Loucy (cell line): ENCODE data around the gene S100A6.

ENCODE experiments used
- H2AFZ ChIP-seq: fragments of 200-600 bp; sonication (generic); 2 replicates; pipeline ENCODE4 v1.6.0; 2016; ENCODE audit warnings: antibody characterized with exemption, mild to moderate bottlenecking, low read length, moderate library complexity
- H3F3A ChIP-seq: fragments of 200-600 bp; 2 replicates; pipeline ENCODE4 v1.6.0; 2016; ENCODE audit warnings: antibody characterized with exemption, low read depth, mild to moderate bottlenecking
- H3K27me3 ChIP-seq: fragments of 200-600 bp; sonication (generic); 2 replicates; pipeline ENCODE4 v1.6.1; 2014; ENCODE audit warnings: low read length, mild to moderate bottlenecking; ENCODE audit not compliant: insufficient read depth, poor library complexity, severe bottlenecking
- H3K36me3 ChIP-seq: fragments of 200-600 bp; sonication (generic); 2 replicates; pipeline ENCODE4 v1.6.1; 2016; ENCODE audit warnings: low read length; ENCODE audit not compliant: insufficient read depth
- H3K4me1 ChIP-seq: fragments of 200-600 bp; sonication (generic); 2 replicates; pipeline ENCODE4 v1.5.1; 2014; ENCODE audit warnings: low read length, mild to moderate bottlenecking; ENCODE audit not compliant: insufficient read depth, poor library complexity, severe bottlenecking
- H3K4me2 ChIP-seq: fragments of 200-600 bp; sonication (generic); 2 replicates; pipeline ENCODE4 v1.6.0; 2014; ENCODE audit warnings: antibody characterized with exemption, low read length, low read depth, mild to moderate bottlenecking; ENCODE audit not compliant: poor library complexity, severe bottlenecking
- H3K4me3 ChIP-seq: fragments of 200-600 bp; sonication (generic); 2 replicates; pipeline ENCODE4 v1.5.1; 2014; ENCODE audit warnings: low read length, mild to moderate bottlenecking, mixed read lengths; ENCODE audit not compliant: poor library complexity, severe bottlenecking
- H3K79me2 ChIP-seq: fragments of 200-600 bp; sonication (generic); 2 replicates; pipeline ENCODE4 v1.6.1; 2014; ENCODE audit warnings: low read length; ENCODE audit not compliant: insufficient read depth
- H3K9ac ChIP-seq: fragments of 200-600 bp; sonication (generic); 2 replicates; pipeline ENCODE4 v1.6.0; 2014; ENCODE audit warnings: mild to moderate bottlenecking, low read depth, low read length, moderate library complexity; ENCODE audit not compliant: poor library complexity, severe bottlenecking
- H3K9me2 ChIP-seq: fragments of 200-600 bp; sonication (generic); replicated peaks from 2 replicates; pipeline ENCODE4 v1.6.1; 2016; ENCODE audit warnings: low read depth, low read length, mixed read lengths
- H3K9me3 ChIP-seq: fragments of 200-600 bp; sonication (generic); 2 replicates; pipeline ENCODE4 v1.6.1; 2014; ENCODE audit warnings: mild to moderate bottlenecking, antibody characterized with exemption, low read length, low read depth; ENCODE audit not compliant: insufficient read depth
- H4K20me1 ChIP-seq: fragments of 200-600 bp; sonication (generic); 2 replicates; pipeline ENCODE4 v1.6.0; 2014; ENCODE audit warnings: antibody characterized with exemption, low read length, mild to moderate bottlenecking; ENCODE audit not compliant: insufficient read depth, poor library complexity, severe bottlenecking
- CTCF ChIP-seq: fragments of 200-600 bp; sonication (generic); conservative IDR thresholded peaks from 2 replicates; pipeline ENCODE4 v1.5.1; 2014; ENCODE audit warnings: mild to moderate bottlenecking, antibody characterized with exemption, low read length
- EZH2phosphoT487 ChIP-seq: fragments of 200-600 bp; IDR thresholded peaks from 2 replicates; pipeline ENCODE4 v1.6.1; 2018; ENCODE audit warnings: antibody characterized with exemption, mild to moderate bottlenecking, moderate library complexity, borderline replicate concordance

S100A6 gene

GRCh38 chr1:153543736-153544135 is 7.9 kb upstream of the S100A6 start:
- H3K9me3 ChIP-seq = no peaks in the 10 kb centered on the region
- H3F3A ChIP-seq = peaks cover 18% of the 10 kb centered on the region
- no peaks in the 10 kb centered on the region for H3K9me2 ChIP-seq
- TF ChIP-seq EZH2phosphoT487 (no peak), CTCF (no peak)
- peak overlapping the region; percentile 98 for H3K4me2 ChIP-seq
- peak overlapping the region; percentile 89 for H3K4me3 ChIP-seq
- H3K27me3 ChIP-seq = no peaks in the 10 kb centered on the region
- peaks cover 84% of the 10 kb centered on the region for H3K4me1 ChIP-seq
- peak overlapping the region; percentile 95 for H3K9ac ChIP-seq
- peaks cover 32% of the 10 kb centered on the region for H3K79me2 ChIP-seq
- H4K20me1 ChIP-seq = peaks cover 25% of the 10 kb centered on the region
- H2AFZ ChIP-seq = no peak overlapping the region
- peaks cover 13% of the 10 kb centered on the region; the same call in 1 of the 2 replicates for H3K36me3 ChIP-seq

- Histone ChIP-seq H3K4me1 (peaks cover 83% of the 10 kb centered on the region), H3F3A (peaks cover 18% of the 10 kb centered on the region), H3K36me3 (peaks cover 13% of the 10 kb centered on the region; the same call in 1 of the 2 replicates), H4K20me1 (peaks cover 25% of the 10 kb centered on the region), H3K9me2 (no peaks in the 10 kb centered on the region), H3K4me3 (peak overlapping the region; percentile 89), H3K9ac (peak overlapping the region; percentile 95), H3K9me3 (no peaks in the 10 kb centered on the region), H3K79me2 (peaks cover 32% of the 10 kb centered on the region), H3K27me3 (no peaks in the 10 kb centered on the region), H2AFZ (no peak overlapping the region), H3K4me2 (peak overlapping the region; percentile 98)
- TF ChIP-seq EZH2phosphoT487 = no peak
These were observed 7.3 kb upstream of the S100A6 start for GRCh38 chr1:153542956-153543711.

GRCh38 chr1:153541641-153542590 is 6.1 kb upstream of the S100A6 start:
- Histone ChIP-seq H3F3A (peaks cover 18% of the 10 kb centered on the region), H2AFZ (no peak overlapping the region), H3K4me3 (peak overlapping the region; percentile 53), H4K20me1 (peaks cover 25% of the 10 kb centered on the region), H3K36me3 (peaks cover 13% of the 10 kb centered on the region; the same call in 1 of the 2 replicates), H3K9me3 (no peaks in the 10 kb centered on the region), H3K9ac (peak overlapping the region; percentile 95), H3K79me2 (peaks cover 34% of the 10 kb centered on the region), H3K27me3 (no peaks in the 10 kb centered on the region), H3K4me2 (peak overlapping the region; percentile 98), H3K4me1 (peaks cover 78% of the 10 kb centered on the region), H3K9me2 (no peaks in the 10 kb centered on the region)
- TF ChIP-seq EZH2phosphoT487 = no peak
